ENCODE measurements around the gene LRRFIP2.
"Not testable (repeated sequence)": the region's sequence is repeated elsewhere in the genome, so short reads cannot be mapped to it uniquely, and the experiment has no call there.

LRRFIP2 gene

GRCh38 chr3:37058117-37058516 is 116.3 kb downstream of the LRRFIP2 start:
- TF ChIP-seq, protein P1, sequence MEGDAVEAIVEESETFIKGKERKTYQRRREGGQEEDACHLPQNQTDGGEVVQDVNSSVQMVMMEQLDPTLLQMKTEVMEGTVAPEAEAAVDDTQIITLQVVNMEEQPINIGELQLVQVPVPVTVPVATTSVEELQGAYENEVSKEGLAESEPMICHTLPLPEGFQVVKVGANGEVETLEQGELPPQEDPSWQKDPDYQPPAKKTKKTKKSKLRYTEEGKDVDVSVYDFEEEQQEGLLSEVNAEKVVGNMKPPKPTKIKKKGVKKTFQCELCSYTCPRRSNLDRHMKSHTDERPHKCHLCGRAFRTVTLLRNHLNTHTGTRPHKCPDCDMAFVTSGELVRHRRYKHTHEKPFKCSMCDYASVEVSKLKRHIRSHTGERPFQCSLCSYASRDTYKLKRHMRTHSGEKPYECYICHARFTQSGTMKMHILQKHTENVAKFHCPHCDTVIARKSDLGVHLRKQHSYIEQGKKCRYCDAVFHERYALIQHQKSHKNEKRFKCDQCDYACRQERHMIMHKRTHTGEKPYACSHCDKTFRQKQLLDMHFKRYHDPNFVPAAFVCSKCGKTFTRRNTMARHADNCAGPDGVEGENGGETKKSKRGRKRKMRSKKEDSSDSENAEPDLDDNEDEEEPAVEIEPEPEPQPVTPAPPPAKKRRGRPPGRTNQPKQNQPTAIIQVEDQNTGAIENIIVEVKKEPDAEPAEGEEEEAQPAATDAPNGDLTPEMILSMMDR (IDR thresholded peaks at IDR 0.05; ENCODE audit: low read depth, low read length): no peak
- Histone ChIP-seq H3K9me3 (no peaks in the 10 kb centered on the region), H3K36me3 (no peaks in the 10 kb centered on the region; the same call in 1 of the 2 replicates), H3K27me3 (no peaks in the 10 kb centered on the region), H3K4me3 (ENCODE audit: low read depth, low read length) (no peak overlapping the region), H3K4me1 (no peaks in the 10 kb centered on the region)
- DNase-seq: no peak

DNA sequence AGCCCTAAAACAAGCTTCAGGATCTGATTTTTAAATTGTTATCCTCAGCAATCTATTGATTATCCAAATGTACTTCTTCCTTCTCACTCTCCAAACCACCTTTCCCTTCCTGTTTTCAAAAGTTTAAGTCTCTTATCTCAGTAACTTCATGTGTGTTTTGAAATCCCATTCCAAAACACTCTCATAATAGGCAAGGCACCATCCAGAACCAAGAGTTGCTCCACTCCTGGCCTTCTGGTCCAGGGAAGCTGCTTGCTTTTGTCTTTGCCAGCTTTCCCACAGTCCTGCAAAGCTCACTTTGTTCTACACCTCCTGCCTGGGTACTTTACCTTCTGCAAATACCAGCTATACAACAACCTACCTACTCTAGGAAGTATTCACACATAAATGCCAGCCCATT is 117.6 kb downstream of the LRRFIP2 start:
- Histone ChIP-seq H3K4me3 (ENCODE audit: low read depth, low read length) (no peak overlapping the region), H3K9me3 (no peaks in the 10 kb centered on the region), H3K27me3 (no peaks in the 10 kb centered on the region), H3K4me1 (no peaks in the 10 kb centered on the region), H3K36me3 (no peaks in the 10 kb centered on the region; the same call in 1 of the 2 replicates)
- TF ChIP-seq, protein P1 (IDR thresholded peaks at IDR 0.05; ENCODE audit: low read depth, low read length): no peak
- DNase-seq: no peak

DNA sequence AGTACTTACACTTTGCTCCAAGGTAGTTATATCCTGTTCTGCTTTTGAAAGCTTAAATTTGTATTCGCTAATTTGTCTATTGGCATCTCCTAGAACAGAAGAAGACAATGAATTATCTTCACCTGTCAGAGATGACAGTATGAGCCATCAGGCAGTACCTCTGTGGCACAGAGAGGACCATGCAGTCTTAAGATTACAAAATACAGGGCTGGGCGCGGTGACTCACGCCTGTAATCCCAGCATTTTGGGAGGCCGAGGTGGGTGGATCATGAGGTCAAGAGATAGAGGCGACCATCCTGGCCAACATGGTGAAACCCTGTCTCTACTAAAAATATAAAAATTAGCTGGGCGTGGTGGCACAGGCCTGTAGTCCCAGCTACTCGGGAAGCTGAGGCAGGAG is 119.3 kb downstream of the LRRFIP2 start:
- H3K36me3 ChIP-seq; DNase-seq; H3K4me1 ChIP-seq; H3K4me3 ChIP-seq (ENCODE audit: low read depth, low read length); H3K9me3 ChIP-seq; H3K27me3 ChIP-seq: not testable (repeated sequence)

- peaks cover 2% of the 10 kb centered on the region; the same call in 1 of the 2 replicates for H3K4me1 ChIP-seq
- H3K9me3 ChIP-seq: no peaks in the 10 kb centered on the region
- no peak overlapping the region for H3K4me3 ChIP-seq (ENCODE audit: low read depth, low read length)
- no peaks in the 10 kb centered on the region for H3K27me3 ChIP-seq
- TF ChIP-seq, protein P1 (IDR thresholded peaks at IDR 0.05; ENCODE audit: low read depth, low read length): no peak
- DNase-seq: no peak
- H3K36me3 ChIP-seq: peaks cover 10% of the 10 kb centered on the region
These were observed 120.0 kb downstream of the LRRFIP2 start for GRCh38 chr3:37054370-37054769.

- H3K4me3 ChIP-seq (ENCODE audit: low read depth, low read length): no peak overlapping the region
- H3K36me3 ChIP-seq: peaks cover 16% of the 10 kb centered on the region
- no peaks in the 10 kb centered on the region for H3K27me3 ChIP-seq
- TF ChIP-seq, protein P1 (IDR thresholded peaks at IDR 0.05; ENCODE audit: low read depth, low read length): no peak
- no peaks in the 10 kb centered on the region for H3K9me3 ChIP-seq
- peaks cover 2% of the 10 kb centered on the region; the same call in 1 of the 2 replicates for H3K4me1 ChIP-seq
- no peak for DNase-seq
These were observed 120.6 kb downstream of the LRRFIP2 start for GRCh38 chr3:37053753-37054152.

DNA sequence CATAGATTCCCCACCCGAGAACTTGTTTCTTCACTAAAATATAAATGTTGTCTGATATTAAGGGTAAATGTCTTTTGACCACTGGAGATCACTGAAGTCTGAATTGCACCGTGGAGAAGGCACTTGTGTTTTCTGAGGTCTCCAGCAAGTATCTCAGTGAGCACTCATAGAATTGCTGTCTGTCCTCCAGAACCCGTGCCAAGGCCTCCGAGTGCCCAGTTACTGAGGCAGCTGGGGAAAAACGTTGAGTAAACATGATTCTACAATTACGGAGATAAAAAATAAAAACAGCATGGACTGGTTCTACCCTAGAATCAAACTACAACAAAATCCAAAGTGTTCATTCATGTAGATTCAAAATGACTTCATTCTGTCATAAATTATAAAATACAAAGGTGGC is 121.0 kb downstream of the LRRFIP2 start:
- Histone ChIP-seq H3K4me1 (peaks cover 2% of the 10 kb centered on the region; the same call in 1 of the 2 replicates), H3K4me3 (ENCODE audit: low read depth, low read length) (no peak overlapping the region), H3K9me3 (no peaks in the 10 kb centered on the region), H3K27me3 (no peaks in the 10 kb centered on the region), H3K36me3 (peaks cover 16% of the 10 kb centered on the region)
- TF ChIP-seq, protein P1 (IDR thresholded peaks at IDR 0.05; ENCODE audit: low read depth, low read length): no peak
- DNase-seq: no peak

DNA sequence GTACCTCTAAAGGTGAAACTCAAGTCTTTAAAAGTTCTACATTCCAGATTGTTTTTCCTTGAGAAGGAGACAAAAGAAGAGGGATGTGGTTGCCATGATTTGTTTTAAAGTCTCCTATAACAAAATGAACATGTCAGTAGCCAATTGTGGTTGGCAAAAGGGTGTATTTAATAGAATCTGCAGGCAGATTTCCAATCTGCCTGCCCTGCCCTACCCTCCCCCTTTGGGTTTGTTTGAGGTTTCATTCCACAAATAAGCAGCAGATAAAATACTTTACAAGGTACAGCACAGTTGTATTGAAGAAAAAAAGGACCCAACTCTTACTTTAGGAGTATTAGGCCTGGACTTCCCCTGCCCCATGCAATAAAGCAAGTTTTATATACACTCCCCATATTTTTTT is 121.5 kb downstream of the LRRFIP2 start:
- peaks cover 16% of the 10 kb centered on the region for H3K36me3 ChIP-seq
- DNase-seq: no peak
- no peak overlapping the region for H3K4me3 ChIP-seq (ENCODE audit: low read depth, low read length)
- TF ChIP-seq, protein P1 (IDR thresholded peaks at IDR 0.05; ENCODE audit: low read depth, low read length): no peak
- H3K4me1 ChIP-seq: peaks cover 2% of the 10 kb centered on the region; the same call in 1 of the 2 replicates
- no peaks in the 10 kb centered on the region for H3K9me3 ChIP-seq
- no peaks in the 10 kb centered on the region for H3K27me3 ChIP-seq

All from BE2C (cell line).